Central memory CD8-positive, alpha-beta T cell (primary cell): ENCODE measurements around the gene NEMF.
"Not testable (repeated sequence)": the region's sequence is repeated elsewhere in the genome, so short reads cannot be mapped to it uniquely, and the experiment has no call there.

ENCODE experiments used
- ATAC-seq: fragments of 150-1000 bp; cut with Tn5 transposase; replicated peaks from 2 replicates; pipeline ENCODE4 v1.10.0; 2022; ENCODE audit warnings: mild to moderate bottlenecking, moderate FRiP score, moderate number of reproducible peaks; ENCODE audit not compliant: poor library complexity, severe bottlenecking; ENCODE audit errors: extremely low read depth
- DNase-seq, 2 donors: peaks; one replicate each; pipeline ENCODE4 v3.0.0; 2021; ENCODE audit warnings: low spot score in 2 of 2
- H3K27ac Mint-ChIP-seq: one replicate; pipeline ENCODE4 v1.8.0; 2022; ENCODE audit warnings: low read depth, mild to moderate bottlenecking, moderate library complexity, mixed read lengths
- H3K27me3 Mint-ChIP-seq: one replicate; pipeline ENCODE4 v1.8.0; 2022; ENCODE audit warnings: mixed read lengths
- H3K36me3 Mint-ChIP-seq: one replicate; pipeline ENCODE4 v1.8.0; 2022; ENCODE audit warnings: mild to moderate bottlenecking, moderate library complexity, mixed read lengths; ENCODE audit not compliant: insufficient read depth
- H3K4me1 Mint-ChIP-seq: one replicate; pipeline ENCODE4 v1.8.0; 2022; ENCODE audit warnings: mixed read lengths
- H3K4me3 Mint-ChIP-seq: one replicate; pipeline ENCODE4 v1.8.0; 2022; ENCODE audit warnings: mild to moderate bottlenecking, moderate library complexity, mixed read lengths
- H3K9me3 Mint-ChIP-seq: one replicate; pipeline ENCODE4 v1.8.0; 2022; ENCODE audit warnings: mixed read lengths

NEMF gene

DNA sequence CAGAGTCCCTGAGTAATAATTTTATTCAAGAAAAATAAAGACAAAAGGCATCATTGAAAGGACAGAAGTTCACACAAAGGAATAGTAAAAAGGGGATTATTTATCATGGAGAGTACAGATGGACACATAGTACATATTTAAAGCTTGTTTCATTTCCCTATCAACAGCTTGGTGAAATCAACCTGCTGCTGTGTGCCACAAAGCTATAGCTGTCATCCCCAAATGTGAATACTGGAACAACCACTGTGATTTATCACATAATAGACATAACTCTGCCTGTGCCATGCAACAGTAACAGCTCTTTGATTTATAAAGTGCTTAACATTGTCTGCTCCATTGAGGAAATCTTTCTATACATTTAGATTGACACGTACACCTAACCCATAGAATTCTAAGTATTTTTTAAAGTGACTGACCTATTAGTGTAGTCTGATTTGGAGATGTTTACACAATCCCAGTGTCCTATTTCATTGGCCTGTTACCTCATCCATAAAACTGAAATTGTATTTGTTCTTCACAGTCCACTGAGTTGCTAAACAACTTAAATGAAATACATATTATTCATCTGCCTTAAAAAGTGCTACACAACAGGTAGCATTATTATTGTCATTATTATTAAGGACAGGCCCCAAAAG lies 3.3 kb downstream of the NEMF start:
- H3K9me3 Mint-ChIP-seq, result no peaks in the 10 kb centered on the region
- H3K27ac Mint-ChIP-seq, result peak overlapping the region; percentile 61
- no peaks in the 10 kb centered on the region for H3K27me3 Mint-ChIP-seq
- H3K36me3 Mint-ChIP-seq, result peaks cover 55% of the 10 kb centered on the region
- H3K4me1 Mint-ChIP-seq, result peaks cover 41% of the 10 kb centered on the region
- DNase-seq, result no peak
- no peak for ATAC-seq
- no peak overlapping the region for H3K4me3 Mint-ChIP-seq

DNA sequence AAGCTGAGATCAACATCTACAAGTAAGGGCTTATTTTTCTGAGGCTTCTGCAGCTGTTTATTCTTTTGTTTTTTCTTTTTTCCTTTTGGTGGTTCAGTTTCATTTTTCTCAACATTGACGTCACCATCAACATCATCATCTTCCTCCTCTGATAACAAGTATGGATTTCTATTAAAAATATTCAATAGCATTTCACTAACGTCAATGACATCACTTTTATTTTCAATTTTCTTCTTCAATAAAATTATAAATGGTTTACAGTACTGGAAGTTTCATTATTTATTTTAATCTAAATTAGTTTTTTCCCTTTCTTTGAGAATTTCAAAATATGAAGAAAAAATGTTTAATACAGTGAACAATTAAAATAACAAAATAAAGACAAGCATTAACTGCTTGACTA lies 23.9 kb downstream of the NEMF start:
- no peaks in the 10 kb centered on the region for H3K9me3 Mint-ChIP-seq
- no peak for ATAC-seq
- H3K27me3 Mint-ChIP-seq, result no peaks in the 10 kb centered on the region
- H3K4me1 Mint-ChIP-seq, result peaks cover 14% of the 10 kb centered on the region
- H3K36me3 Mint-ChIP-seq, result peaks cover 72% of the 10 kb centered on the region
- no peak overlapping the region for H3K27ac Mint-ChIP-seq
- no peak overlapping the region for H3K4me3 Mint-ChIP-seq
- DNase-seq, result no peak

GRCh38 chr14:49820176-49820575 lies 32.4 kb downstream of the NEMF start:
- Mint-ChIP-seq H3K4me1 (no peaks in the 10 kb centered on the region), H3K36me3 (peaks cover 73% of the 10 kb centered on the region), H3K9me3 (peaks cover 11% of the 10 kb centered on the region), H3K27ac (no peak overlapping the region), H3K4me3 (no peak overlapping the region), H3K27me3 (no peaks in the 10 kb centered on the region)
- no peak for ATAC-seq
- no peak for DNase-seq

GRCh38 chr14:49816844-49817243 lies 35.7 kb downstream of the NEMF start:
- Mint-ChIP-seq H3K27ac (no peak overlapping the region), H3K9me3 (peaks cover 11% of the 10 kb centered on the region), H3K36me3 (peaks cover 72% of the 10 kb centered on the region), H3K4me1 (no peaks in the 10 kb centered on the region), H3K4me3 (no peak overlapping the region), H3K27me3 (no peaks in the 10 kb centered on the region)
- DNase-seq (no peak), ATAC-seq (no peak)

DNA sequence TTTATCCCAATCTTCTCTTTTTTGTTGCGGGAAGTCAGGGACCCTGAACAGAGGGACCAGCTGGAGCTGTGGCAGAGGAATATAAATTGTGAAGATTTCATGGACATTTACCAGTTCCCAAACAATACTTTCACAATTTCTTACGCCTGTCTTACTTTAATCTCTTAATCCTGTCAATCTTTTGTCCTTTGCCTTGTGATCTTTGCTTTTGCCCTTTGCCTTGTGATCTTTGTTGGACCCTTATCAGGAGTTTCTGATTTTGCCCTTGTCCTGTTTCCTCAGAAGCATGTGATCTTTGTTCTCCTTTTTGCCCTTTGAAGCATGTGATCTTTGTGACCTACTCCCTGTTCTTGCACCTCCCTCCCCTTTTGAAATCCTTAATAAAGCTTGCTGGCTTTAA lies 36.5 kb downstream of the NEMF start:
- not testable (repeated sequence) for H3K27me3 Mint-ChIP-seq, H3K4me1 Mint-ChIP-seq, H3K4me3 Mint-ChIP-seq, H3K27ac Mint-ChIP-seq, DNase-seq, ATAC-seq
- H3K9me3 Mint-ChIP-seq, result peaks cover 11% of the 10 kb centered on the region
- H3K36me3 Mint-ChIP-seq, result peaks cover 75% of the 10 kb centered on the region

- H3K27ac Mint-ChIP-seq, result no peak overlapping the region
- H3K9me3 Mint-ChIP-seq, result no peaks in the 10 kb centered on the region
- no peak overlapping the region for H3K4me3 Mint-ChIP-seq
- H3K27me3 Mint-ChIP-seq, result no peaks in the 10 kb centered on the region
- ATAC-seq, result no peak
- peaks cover 7% of the 10 kb centered on the region for H3K4me1 Mint-ChIP-seq
- peaks cover 67% of the 10 kb centered on the region for H3K36me3 Mint-ChIP-seq
- no peak for DNase-seq
Measured at GRCh38 chr14:49808780-49809179, 43.8 kb downstream of the NEMF start.

DNA sequence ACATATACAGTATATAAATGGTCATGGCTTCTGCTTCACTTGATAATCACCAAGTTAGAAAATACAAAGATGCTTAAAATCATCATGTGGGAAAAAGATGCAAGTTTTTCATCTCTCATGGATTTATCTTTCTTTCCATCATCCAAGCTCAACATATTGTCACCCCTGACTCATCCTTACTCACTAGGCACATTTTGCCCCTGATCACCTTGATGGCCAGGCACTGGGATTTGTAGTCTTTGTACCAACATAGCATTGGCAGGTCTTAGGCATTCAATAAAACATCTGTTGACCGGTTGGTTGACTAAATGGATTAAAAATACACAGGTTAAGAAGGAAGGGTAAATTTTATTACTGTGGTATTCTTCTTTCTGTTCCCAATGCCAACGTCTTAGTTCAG lies 56.6 kb downstream of the NEMF start:
- H3K36me3 Mint-ChIP-seq, result peaks cover 78% of the 10 kb centered on the region
- no peak overlapping the region for H3K4me3 Mint-ChIP-seq
- H3K27me3 Mint-ChIP-seq, result no peaks in the 10 kb centered on the region
- H3K4me1 Mint-ChIP-seq, result no peaks in the 10 kb centered on the region
- no peak overlapping the region for H3K27ac Mint-ChIP-seq
- ATAC-seq (no peak), DNase-seq (no peak)
- H3K9me3 Mint-ChIP-seq, result no peaks in the 10 kb centered on the region

- H3K4me3 Mint-ChIP-seq, result no peak overlapping the region
- no peak for ATAC-seq
- H3K27ac Mint-ChIP-seq, result peak overlapping the region; percentile 8
Measured at GRCh38 chr14:49792618-49793017, 60.0 kb downstream of the NEMF start.

GRCh38 chr14:49786315-49786714 lies 66.3 kb downstream of the NEMF start:
- DNase-seq (no peak), ATAC-seq (no peak)
- H3K4me3 Mint-ChIP-seq, result no peak overlapping the region
- H3K27ac Mint-ChIP-seq, result no peak overlapping the region
- peaks cover 71% of the 10 kb centered on the region for H3K36me3 Mint-ChIP-seq
- H3K4me1 Mint-ChIP-seq, result no peaks in the 10 kb centered on the region
- no peaks in the 10 kb centered on the region for H3K9me3 Mint-ChIP-seq
- H3K27me3 Mint-ChIP-seq, result no peaks in the 10 kb centered on the region

More at GRCh38 chr14:49792618-49793017, 60.0 kb downstream of the NEMF start:
- Mint-ChIP-seq H3K27me3 (no peaks in the 10 kb centered on the region), H3K36me3 (peaks cover 72% of the 10 kb centered on the region), H3K4me1 (no peaks in the 10 kb centered on the region), H3K9me3 (no peaks in the 10 kb centered on the region)
- no peak for DNase-seq

DNA sequence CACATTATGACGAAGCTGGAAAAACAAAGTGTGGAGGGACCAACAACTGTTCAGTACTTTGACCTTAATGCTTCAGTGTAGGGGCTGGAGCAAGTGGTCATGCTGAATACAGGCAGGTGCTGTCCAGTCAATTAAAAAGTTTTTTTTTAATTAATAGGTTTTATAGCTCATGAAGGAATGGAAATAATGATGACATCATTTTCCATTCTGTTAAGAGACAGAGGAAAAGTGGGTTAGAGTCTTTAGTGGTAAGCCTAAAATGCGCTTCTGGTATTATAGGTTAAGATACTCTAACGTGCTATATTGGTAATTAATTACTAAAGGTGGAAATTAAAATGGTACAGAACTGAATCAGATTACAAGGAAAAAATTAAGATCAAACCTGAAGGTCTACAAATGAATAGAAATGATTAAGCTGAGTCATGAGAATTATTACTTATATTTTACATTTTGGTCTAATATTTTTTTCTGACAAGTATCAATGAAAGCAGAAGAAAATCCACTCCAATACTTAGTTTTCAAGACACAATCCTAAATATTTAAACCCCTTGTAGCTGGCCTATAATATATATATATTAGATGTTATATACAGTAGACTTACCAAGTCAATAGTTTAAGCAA lies 69.1 kb downstream of the NEMF start:
- Mint-ChIP-seq H3K36me3 (peaks cover 74% of the 10 kb centered on the region), H3K4me1 (no peaks in the 10 kb centered on the region), H3K4me3 (no peak overlapping the region), H3K27ac (no peak overlapping the region), H3K27me3 (no peaks in the 10 kb centered on the region), H3K9me3 (no peaks in the 10 kb centered on the region)
- no peak for ATAC-seq
- no peak for DNase-seq

- H3K27me3 Mint-ChIP-seq, DNase-seq, H3K4me1 Mint-ChIP-seq, H3K27ac Mint-ChIP-seq, ATAC-seq, H3K9me3 Mint-ChIP-seq, H3K4me3 Mint-ChIP-seq: not testable (repeated sequence)
- H3K36me3 Mint-ChIP-seq, result peaks cover 69% of the 10 kb centered on the region
Measured at GRCh38 chr14:49781040-49781439, 71.5 kb downstream of the NEMF start.

DNA sequence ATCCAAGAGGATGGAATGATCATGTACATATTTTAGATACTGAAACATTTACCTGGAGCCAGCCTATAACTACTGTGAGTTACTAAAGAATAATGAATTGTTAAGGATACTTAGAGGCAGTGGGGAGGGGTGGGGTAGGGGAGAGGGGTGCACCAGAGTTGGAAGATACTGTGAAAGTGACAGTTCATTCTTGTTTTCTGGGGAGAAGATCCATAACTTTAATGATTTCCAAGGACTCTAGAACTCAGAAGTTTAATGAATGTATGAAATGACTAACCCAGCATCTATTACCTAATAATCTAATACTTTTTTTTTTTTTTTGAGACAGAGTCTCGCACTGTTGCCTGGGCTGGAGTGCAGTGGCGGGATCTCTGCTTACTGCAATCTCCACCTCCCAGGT lies 74.2 kb downstream of the NEMF start:
- Mint-ChIP-seq H3K36me3 (peaks cover 63% of the 10 kb centered on the region), H3K27ac (no peak overlapping the region), H3K4me1 (peaks cover 13% of the 10 kb centered on the region), H3K9me3 (no peaks in the 10 kb centered on the region), H3K27me3 (no peaks in the 10 kb centered on the region), H3K4me3 (no peak overlapping the region)
- ATAC-seq (no peak), DNase-seq (no peak)

GRCh38 chr14:49774106-49774505 lies 78.5 kb downstream of the NEMF start:
- H3K4me1 Mint-ChIP-seq, result peaks cover 36% of the 10 kb centered on the region

More at GRCh38 chr14:49774106-49774505, 78.5 kb downstream of the NEMF start:
- ATAC-seq (no peak), DNase-seq (no peak)
- H3K27me3 Mint-ChIP-seq, result no peaks in the 10 kb centered on the region
- H3K4me3 Mint-ChIP-seq, result no peak overlapping the region
- no peak overlapping the region for H3K27ac Mint-ChIP-seq
- peaks cover 42% of the 10 kb centered on the region for H3K36me3 Mint-ChIP-seq
- H3K9me3 Mint-ChIP-seq, result no peaks in the 10 kb centered on the region
